ENCODE measurements around the gene CDKAL1. TPM values are rescaled to one million over a fixed set of nuclear protein-coding genes. Genes with fewer than 3 reads are reported as not detected.
"Not testable (repeated sequence)": the region's sequence is repeated elsewhere in the genome, so short reads cannot be mapped to it uniquely, and the experiment has no call there.

The CDKAL1 gene
- total RNA-seq, 2 donors from 2014 or later, result 12.1 to 19.0 TPM

DNA sequence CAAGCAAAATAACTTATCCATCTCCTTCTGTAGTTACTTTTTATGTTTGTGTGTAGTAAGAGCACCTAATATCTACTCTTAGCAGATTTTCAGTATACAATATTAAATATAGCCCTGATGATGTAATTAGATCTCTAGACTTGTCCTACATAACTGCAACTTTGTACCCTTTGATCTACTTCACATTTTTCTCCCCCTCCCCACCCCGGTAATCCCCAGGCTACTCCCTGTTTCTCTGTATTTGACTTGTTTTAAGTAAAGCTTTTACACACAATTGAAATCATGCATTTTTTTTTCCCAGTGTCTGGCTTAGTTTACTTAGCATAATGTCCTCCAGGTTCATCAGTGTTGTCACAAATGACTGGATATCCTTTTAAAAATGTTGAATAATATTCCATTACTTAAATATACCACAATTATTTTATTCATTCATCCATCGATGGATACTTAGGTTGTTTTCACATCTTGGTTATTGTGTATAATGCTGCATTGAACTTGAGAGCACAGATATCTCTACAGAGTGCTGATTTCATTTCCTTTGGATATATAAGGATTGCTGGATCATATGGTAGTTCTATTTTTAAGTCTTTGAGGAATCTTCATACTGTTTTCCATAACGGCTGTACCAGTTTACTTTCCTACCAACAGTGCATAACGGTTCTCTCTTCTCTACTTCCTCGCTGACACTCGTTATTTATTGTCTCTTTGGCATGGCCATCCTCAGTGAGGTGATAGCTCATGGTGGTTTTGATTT lies 212.7 kb downstream of the CDKAL1 start:
- no peak for DNase-seq (ENCODE audit: low spot score)
- no peaks in the 10 kb centered on the region for H3K9me3 ChIP-seq
- no peak overlapping the region for H3K4me3 ChIP-seq
- no peaks in the 10 kb centered on the region for H3K36me3 ChIP-seq
- H3K27ac ChIP-seq, result no peak overlapping the region
- H3K4me1 ChIP-seq (replicated peaks), result no peaks in the 10 kb centered on the region
- TF ChIP-seq, protein P1, sequence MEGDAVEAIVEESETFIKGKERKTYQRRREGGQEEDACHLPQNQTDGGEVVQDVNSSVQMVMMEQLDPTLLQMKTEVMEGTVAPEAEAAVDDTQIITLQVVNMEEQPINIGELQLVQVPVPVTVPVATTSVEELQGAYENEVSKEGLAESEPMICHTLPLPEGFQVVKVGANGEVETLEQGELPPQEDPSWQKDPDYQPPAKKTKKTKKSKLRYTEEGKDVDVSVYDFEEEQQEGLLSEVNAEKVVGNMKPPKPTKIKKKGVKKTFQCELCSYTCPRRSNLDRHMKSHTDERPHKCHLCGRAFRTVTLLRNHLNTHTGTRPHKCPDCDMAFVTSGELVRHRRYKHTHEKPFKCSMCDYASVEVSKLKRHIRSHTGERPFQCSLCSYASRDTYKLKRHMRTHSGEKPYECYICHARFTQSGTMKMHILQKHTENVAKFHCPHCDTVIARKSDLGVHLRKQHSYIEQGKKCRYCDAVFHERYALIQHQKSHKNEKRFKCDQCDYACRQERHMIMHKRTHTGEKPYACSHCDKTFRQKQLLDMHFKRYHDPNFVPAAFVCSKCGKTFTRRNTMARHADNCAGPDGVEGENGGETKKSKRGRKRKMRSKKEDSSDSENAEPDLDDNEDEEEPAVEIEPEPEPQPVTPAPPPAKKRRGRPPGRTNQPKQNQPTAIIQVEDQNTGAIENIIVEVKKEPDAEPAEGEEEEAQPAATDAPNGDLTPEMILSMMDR (IDR thresholded peaks at IDR 0.05), result no peak
- no peak for TF ChIP-seq POLR2A (IDR thresholded peaks at IDR 0.05)
- no peak for TF ChIP-seq POLR2AphosphoS5 (IDR thresholded peaks at IDR 0.05)
- no peaks in the 10 kb centered on the region for H3K27me3 ChIP-seq (replicated peaks; ENCODE audit: insufficient read depth)
- WGBS, result 86% methylated on average over 6 of the region's 6 CpGs
- intact Hi-C loops (cut with DNase I), result no loop called here

DNA sequence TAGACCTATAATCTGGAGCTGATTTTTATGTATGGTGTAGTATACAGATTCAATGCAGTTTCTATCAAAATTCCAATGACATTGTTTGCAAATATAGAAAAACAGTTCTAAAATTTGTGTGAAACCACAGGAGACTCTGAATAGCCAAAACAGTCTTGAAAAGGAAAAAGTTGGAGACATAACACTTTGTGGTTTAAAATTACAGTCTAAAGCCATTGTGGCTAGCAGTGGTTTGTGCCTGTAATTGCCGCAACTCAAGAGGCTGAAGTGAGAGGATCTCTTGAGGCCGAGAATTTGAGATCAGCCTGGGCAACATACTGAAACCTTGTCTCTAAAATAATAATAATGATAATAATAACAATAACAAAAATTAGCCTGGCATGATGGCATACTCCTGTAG lies 213.7 kb downstream of the CDKAL1 start:
- 100% methylated on average over 2 of the region's 2 CpGs for WGBS
- Histone ChIP-seq H3K36me3 (no peaks in the 10 kb centered on the region), H3K27ac (no peak overlapping the region), H3K4me1 (replicated peaks) (no peaks in the 10 kb centered on the region), H3K4me3 (no peak overlapping the region), H3K9me3 (no peaks in the 10 kb centered on the region), H3K27me3 (replicated peaks; ENCODE audit: insufficient read depth) (no peaks in the 10 kb centered on the region)
- intact Hi-C loops (cut with DNase I), result no loop called here
- no peak for DNase-seq (ENCODE audit: low spot score)
- no peak for TF ChIP-seq POLR2A (IDR thresholded peaks at IDR 0.05)
- TF ChIP-seq POLR2AphosphoS5 (IDR thresholded peaks at IDR 0.05), result no peak
- TF ChIP-seq, protein P1 (IDR thresholded peaks at IDR 0.05), result no peak

DNA sequence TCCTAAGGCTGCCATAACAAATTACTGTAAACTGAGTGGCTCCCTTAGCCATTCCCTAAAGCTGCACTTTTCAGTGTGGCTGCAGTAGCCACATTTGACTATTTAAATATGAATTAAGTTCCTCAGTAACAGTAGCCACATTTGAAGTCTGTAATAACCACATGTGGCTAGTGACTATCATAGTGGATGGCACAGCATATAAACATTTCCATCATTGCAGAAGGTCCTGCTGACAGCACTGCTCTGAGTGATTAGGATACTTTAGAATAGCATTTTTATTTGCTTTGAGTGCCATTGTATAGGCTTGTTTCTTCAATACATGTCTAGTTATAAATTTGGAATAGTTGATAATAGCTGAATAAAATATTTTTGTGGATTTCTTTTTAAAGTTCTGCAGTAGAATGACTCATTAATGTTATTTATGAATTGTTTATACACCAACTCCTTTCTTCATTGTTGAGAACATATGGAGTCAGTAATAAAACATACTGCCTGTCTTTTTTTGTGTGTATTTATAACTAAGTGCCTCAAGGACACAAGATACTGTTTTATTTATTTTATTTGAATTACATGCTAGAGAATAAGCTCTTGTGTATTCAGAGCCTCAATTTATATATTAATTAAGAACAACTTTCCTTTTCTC lies 217.2 kb downstream of the CDKAL1 start:
- Histone ChIP-seq H3K36me3 (no peaks in the 10 kb centered on the region), H3K27me3 (replicated peaks; ENCODE audit: insufficient read depth) (no peaks in the 10 kb centered on the region), H3K9me3 (no peaks in the 10 kb centered on the region), H3K4me3 (no peak overlapping the region), H3K4me1 (replicated peaks) (no peaks in the 10 kb centered on the region), H3K27ac (no peak overlapping the region)
- TF ChIP-seq POLR2A (IDR thresholded peaks at IDR 0.05) (no peak), POLR2AphosphoS5 (IDR thresholded peaks at IDR 0.05) (no peak)
- TF ChIP-seq, protein P1 (IDR thresholded peaks at IDR 0.05), result no peak
- intact Hi-C loops (cut with DNase I), result no loop called here
- no peak for DNase-seq (ENCODE audit: low spot score)

DNA sequence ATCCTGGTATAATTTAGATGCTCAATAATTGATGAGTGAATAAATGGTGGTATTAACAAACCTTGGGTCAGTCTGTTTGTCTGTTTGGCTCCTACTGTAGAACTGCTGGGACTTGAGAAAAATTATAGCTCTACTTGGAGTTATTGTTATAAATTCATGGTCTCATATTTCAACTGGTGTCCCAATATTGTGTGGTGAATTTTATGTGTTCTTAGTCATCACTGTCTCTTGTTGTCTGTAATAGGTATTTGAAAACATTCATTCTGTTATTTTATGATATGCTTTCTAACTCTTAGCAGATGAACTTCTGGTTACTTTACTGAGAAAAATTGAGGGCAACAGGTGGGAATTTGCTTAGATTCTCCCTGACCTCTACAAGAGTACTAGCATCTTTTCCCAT lies 221.4 kb downstream of the CDKAL1 start:
- Histone ChIP-seq H3K27me3 (replicated peaks; ENCODE audit: insufficient read depth) (no peaks in the 10 kb centered on the region), H3K27ac (no peak overlapping the region), H3K4me1 (replicated peaks) (no peaks in the 10 kb centered on the region), H3K4me3 (no peak overlapping the region), H3K9me3 (no peaks in the 10 kb centered on the region), H3K36me3 (no peaks in the 10 kb centered on the region)
- TF ChIP-seq, protein P1 (IDR thresholded peaks at IDR 0.05), result no peak
- TF ChIP-seq POLR2AphosphoS5 (IDR thresholded peaks at IDR 0.05) (no peak), POLR2A (IDR thresholded peaks at IDR 0.05) (no peak)
- intact Hi-C loops (cut with DNase I), result no loop called here
- DNase-seq (ENCODE audit: low spot score), result no peak

DNA sequence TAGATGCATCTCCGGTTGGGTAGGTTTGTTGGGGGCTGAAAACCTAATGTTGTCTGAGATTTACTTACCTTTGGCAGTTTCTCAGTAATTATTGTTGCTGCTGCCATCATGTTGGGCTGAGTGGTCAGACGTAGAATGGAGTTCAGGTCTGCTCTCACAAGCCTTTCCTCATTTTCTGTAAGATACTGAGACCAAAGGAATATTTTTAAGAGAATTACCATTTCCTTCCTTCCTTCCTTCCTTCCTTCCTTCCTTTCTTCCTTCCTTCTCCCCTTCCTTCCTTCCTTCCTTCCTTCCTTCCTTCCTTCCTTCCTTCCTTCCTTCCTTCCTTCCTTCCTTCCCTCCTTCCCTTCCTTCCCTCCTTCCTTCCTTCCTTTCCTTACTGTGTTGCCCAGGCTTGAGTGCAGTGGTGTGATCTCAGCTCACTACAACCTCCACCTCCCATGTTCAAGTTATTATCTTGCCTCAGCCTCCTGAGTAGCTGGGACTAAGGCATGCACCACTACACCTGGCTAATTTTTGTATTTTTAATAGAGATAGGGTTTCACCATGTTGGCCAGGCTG lies 222.4 kb downstream of the CDKAL1 start:
- DNase-seq (ENCODE audit: low spot score); intact Hi-C loops (cut with DNase I); H3K4me3 ChIP-seq: not testable (repeated sequence)

More for the DNA sequence above, 222.4 kb downstream of the CDKAL1 start:
- 90% methylated on average over 2 of the region's 2 CpGs for WGBS
- H3K9me3 ChIP-seq; H3K36me3 ChIP-seq; H3K27me3 ChIP-seq (replicated peaks; ENCODE audit: insufficient read depth); H3K27ac ChIP-seq; H3K4me1 ChIP-seq (replicated peaks): not testable (repeated sequence)

Measured in prostate gland (tissue), 2 donors.